Osteoblast (primary cell): Measurements from ENCODE around the gene AHNAK2. TPM values are rescaled to one million over a fixed set of nuclear protein-coding genes. Genes with fewer than 3 reads are reported as not detected.
"Not testable (repeated sequence)": the region's sequence is repeated elsewhere in the genome, so short reads cannot be mapped to it uniquely, and the experiment has no call there.

ENCODE experiments used
- DNase-seq: peaks from one replicate; pipeline ENCODE4 v3.0.0; 2011; ENCODE audit warnings: low spot score, mixed read lengths; ENCODE audit not compliant: insufficient read length; ENCODE audit errors: missing footprints
- H2AFZ ChIP-seq: 2 replicates; pipeline ENCODE4 v1.6.0; 2011; ENCODE audit warnings: mild to moderate bottlenecking, low read length
- H3K27ac ChIP-seq: 2 replicates; pipeline ENCODE4 v1.5.1; 2011; ENCODE audit warnings: mild to moderate bottlenecking, low read depth, low read length, moderate library complexity
- H3K27me3 ChIP-seq: 2 replicates; pipeline ENCODE4 v1.6.0; 2012; ENCODE audit warnings: mild to moderate bottlenecking, control low read depth, inconsistent platforms, low read length, moderate library complexity; ENCODE audit not compliant: insufficient read depth
- H3K36me3 ChIP-seq: 2 replicates; pipeline ENCODE4 v1.5.1; 2011; ENCODE audit warnings: mild to moderate bottlenecking, low read length, control low read depth, moderate library complexity; ENCODE audit not compliant: insufficient read depth
- H3K4me1 ChIP-seq: 2 replicates; pipeline ENCODE4 v1.5.1; 2011; ENCODE audit warnings: mild to moderate bottlenecking, low read length, control low read depth, moderate library complexity; ENCODE audit not compliant: insufficient read depth
- H3K4me2 ChIP-seq: 2 replicates; pipeline ENCODE4 v1.6.0; 2011; ENCODE audit warnings: mild to moderate bottlenecking, low read length; ENCODE audit not compliant: insufficient read depth
- H3K4me3 ChIP-seq: fragments of 200-600 bp; sonication (generic); 3 replicates; pipeline ENCODE4 v1.5.1; 2012; ENCODE audit warnings: mild to moderate bottlenecking, low read length, inconsistent platforms; ENCODE audit not compliant: insufficient read depth
- H3K79me2 ChIP-seq: 2 replicates; pipeline ENCODE4 v1.6.0; 2012; ENCODE audit warnings: mild to moderate bottlenecking, low read length, control low read depth, inconsistent platforms; ENCODE audit not compliant: insufficient read depth
- H3K9me3 ChIP-seq: 2 replicates; pipeline ENCODE4 v1.5.1; 2011; ENCODE audit warnings: low read depth, low read length, control low read depth
- H4K20me1 ChIP-seq: 2 replicates; pipeline ENCODE4 v1.6.0; 2012; ENCODE audit warnings: mild to moderate bottlenecking, low read length, control low read depth; ENCODE audit not compliant: insufficient read depth
- CTCF ChIP-seq: IDR thresholded peaks from 2 replicates; pipeline ENCODE4 v1.5.1; 2011; ENCODE audit warnings: mild to moderate bottlenecking, low read depth, low read length, moderate library complexity; ENCODE audit errors: extremely low read depth
- total RNA-seq: library from RNA; depleted of rRNA; stranded (reverse); fragments of >200 nt; gene quantifications from 2 replicates; pipeline ENCODE4 v1.2.3, GENCODE V29; 2012

Gene AHNAK2
- total RNA-seq, 1 donor, result 30.8 TPM

GRCh38 chr14:104943216-104944015, 34.8 kb downstream of the AHNAK2 start:
- H3K4me3 ChIP-seq, H2AFZ ChIP-seq, H3K79me2 ChIP-seq, H4K20me1 ChIP-seq, H3K27me3 ChIP-seq, H3K36me3 ChIP-seq, H3K27ac ChIP-seq, H3K4me2 ChIP-seq, H3K4me1 ChIP-seq, H3K9me3 ChIP-seq: not testable (repeated sequence)
- peak; percentile 17 for DNase-seq

GRCh38 chr14:104942586-104942985, 35.6 kb downstream of the AHNAK2 start:
- Histone ChIP-seq H3K27ac (no peak overlapping the region), H3K79me2 (no peaks in the 10 kb centered on the region), H3K9me3 (no peaks in the 10 kb centered on the region), H3K27me3 (peaks cover 3% of the 10 kb centered on the region), H3K4me3 (no peak overlapping the region), H3K4me2 (no peak overlapping the region), H3K36me3 (no peaks in the 10 kb centered on the region), H4K20me1 (no peaks in the 10 kb centered on the region), H2AFZ (no peak overlapping the region), H3K4me1 (no peaks in the 10 kb centered on the region)
- no peak for TF ChIP-seq CTCF
- DNase-seq, result no peak

- no peaks in the 10 kb centered on the region for H3K79me2 ChIP-seq
- peak; percentile 21 for DNase-seq
- no peaks in the 10 kb centered on the region for H3K4me1 ChIP-seq
- H3K4me2 ChIP-seq, result no peak overlapping the region
- no peaks in the 10 kb centered on the region for H4K20me1 ChIP-seq
- no peak for TF ChIP-seq CTCF
- no peaks in the 10 kb centered on the region for H3K36me3 ChIP-seq
- H3K9me3 ChIP-seq, result no peaks in the 10 kb centered on the region
- H3K27ac ChIP-seq, result no peak overlapping the region
- no peak overlapping the region for H3K4me3 ChIP-seq
- peaks cover 3% of the 10 kb centered on the region for H3K27me3 ChIP-seq
- H2AFZ ChIP-seq, result no peak overlapping the region
Measured at GRCh38 chr14:104941508-104942365, 36.4 kb downstream of the AHNAK2 start.

- no peak overlapping the region for H3K4me3 ChIP-seq
- peaks cover 3% of the 10 kb centered on the region for H3K27me3 ChIP-seq
- H3K79me2 ChIP-seq, result no peaks in the 10 kb centered on the region
- no peak overlapping the region for H2AFZ ChIP-seq
- no peaks in the 10 kb centered on the region for H4K20me1 ChIP-seq
- no peak overlapping the region for H3K27ac ChIP-seq
- H3K9me3 ChIP-seq, result no peaks in the 10 kb centered on the region
- H3K4me2 ChIP-seq, result no peak overlapping the region
- no peaks in the 10 kb centered on the region for H3K36me3 ChIP-seq
- TF ChIP-seq CTCF, result peak; percentile 39
- DNase-seq, result peak; percentile 68
- H3K4me1 ChIP-seq, result no peaks in the 10 kb centered on the region
Measured at GRCh38 chr14:104940526-104941150, 37.5 kb downstream of the AHNAK2 start.
